ENCODE results near the gene PLPP2.

Gene PLPP2

DNA sequence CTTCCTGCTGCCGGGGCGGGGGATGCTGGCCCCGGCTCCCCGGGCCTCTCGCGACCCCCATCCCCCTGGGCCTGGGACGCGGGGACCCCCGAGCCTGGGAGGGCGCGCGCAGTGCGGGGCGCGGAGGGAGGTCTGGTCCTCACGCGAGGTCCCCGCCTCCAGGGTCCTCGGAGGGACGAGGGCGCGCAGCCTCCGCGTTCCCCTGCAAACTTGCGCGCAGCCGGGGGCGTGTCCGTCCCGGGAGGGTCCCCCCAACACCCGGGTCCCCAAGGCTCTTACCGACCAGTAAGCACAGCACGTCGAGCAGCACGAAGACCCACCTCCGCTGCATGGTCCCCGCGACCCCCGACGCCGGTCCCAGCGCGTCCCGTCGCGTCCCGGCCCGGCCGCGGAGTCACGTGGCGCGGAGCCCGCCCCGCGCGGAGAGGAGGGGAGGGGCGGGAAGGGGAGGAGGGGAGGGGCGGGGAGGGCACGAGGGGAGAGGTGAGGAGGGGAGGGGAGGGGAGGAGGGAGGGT lies at the start of gene PLPP2:
PLPP2 (minus strand) TSS at position 398 of the 516 bp plus-strand sequence; CDS start at position 331, 67 bp downstream.
- DNase-seq: no peak

DNA sequence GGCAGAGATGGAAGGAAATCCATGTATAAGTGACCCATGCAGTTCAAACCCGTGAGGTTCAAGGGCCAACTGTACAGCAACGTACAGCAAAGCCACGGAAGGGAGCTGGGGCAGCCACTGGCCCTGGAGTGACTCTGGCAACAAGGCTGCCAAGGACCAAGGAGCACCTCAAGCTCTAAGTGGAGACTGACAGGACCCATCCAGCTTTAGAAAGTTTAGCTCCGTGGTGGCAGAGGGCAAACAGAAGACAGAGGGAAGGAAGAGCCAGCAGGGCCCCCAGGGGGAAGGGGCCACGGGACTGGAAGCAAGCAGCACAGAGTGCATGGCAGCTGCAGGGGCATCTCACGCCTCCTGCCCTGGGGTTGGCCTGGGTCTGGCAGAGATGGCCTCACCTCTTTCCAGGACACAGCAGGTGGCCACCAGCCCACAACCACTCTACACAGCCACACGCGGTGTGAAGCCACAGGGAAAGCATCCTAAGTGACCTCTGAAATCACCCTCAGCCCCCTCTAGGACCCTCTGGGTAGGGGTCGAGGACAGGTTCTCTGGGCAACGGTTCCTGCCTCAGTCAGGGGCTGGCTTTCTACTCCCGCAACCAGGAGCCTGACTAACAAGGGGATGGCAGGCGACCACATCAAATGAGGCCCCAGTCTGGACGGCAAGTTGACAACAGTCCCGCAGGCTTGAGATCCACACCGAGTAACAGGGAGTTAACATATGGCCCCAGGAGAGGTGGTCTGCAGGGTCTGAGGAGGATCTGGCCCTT lies 49.6 kb upstream of the PLPP2 start:
- DNase-seq: no peak

DNA sequence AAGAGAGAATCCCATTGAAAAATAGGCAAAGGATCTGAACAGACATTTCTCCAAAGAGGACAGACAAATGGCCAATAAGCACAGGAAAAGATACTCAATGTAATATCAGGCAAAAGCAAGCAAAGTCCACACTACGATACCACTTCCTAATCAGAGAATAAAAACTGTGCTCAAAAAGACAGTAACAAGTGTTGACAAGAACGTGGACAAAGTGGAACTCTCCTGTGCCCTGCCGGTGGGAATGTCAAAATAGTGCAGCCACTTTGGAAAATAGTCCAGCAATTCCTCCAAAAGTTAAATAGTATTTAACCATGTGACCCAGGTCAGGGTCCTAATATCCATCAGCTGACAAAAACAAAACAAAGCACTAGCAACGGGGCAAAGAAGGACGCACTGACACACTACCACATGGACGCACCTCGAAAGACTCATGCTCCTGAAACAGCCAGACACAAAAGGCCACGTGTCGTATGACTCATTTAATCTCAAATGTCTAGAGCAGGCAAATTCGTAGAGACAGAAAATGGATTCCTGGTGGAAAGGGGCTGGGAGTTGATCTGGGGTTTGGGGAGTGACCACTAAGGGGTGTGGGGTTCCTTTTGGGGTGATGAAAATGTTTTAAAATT lies 48.2 kb upstream of the PLPP2 start:
- no peak for DNase-seq

DNA sequence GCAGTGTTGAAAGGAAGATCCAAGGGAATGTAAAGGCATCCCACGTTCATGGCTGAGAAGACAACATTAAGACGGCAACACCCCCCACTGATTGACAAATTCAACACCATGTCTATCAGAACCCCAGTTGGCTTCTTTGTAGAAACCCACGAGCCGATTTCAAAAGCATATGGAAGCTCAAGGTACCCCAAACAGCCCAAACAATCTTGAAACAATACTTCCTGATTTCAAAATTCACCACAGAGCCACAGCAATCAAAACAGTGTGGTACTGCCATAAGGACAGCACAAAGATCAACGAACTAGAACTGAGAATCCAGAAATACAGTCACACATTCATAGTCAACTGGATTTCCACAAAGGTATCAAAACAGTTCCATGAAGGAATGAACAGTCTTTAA lies 47.2 kb upstream of the PLPP2 start:
- no peak for DNase-seq

DNA sequence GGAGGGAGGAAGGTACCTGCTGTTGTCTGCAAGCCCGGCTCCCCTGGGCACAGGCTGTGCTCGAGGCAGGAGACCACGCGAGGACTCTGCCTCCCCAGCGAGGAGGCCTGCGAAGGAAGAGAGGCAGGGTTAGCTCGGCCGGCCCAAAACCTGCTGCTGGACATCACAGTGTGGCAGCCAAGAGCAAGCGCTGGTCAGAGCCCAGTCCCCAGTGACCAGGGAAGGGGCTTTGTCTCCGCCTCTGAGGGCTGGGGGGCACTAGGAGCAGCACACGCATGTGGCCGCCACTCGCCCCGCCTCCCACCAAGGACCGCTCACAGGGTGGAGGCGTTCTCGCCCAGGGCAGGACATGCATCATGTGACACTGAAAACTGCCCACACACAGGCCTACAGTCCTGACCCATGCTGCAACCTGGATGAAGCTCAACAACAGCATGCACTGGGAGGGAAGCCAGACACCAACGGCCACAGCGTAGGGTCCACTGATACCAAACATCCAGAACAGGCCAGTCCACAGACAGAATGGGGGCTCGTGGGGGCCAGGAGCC lies 44.9 kb upstream of the PLPP2 start:
- no peak for DNase-seq

DNA sequence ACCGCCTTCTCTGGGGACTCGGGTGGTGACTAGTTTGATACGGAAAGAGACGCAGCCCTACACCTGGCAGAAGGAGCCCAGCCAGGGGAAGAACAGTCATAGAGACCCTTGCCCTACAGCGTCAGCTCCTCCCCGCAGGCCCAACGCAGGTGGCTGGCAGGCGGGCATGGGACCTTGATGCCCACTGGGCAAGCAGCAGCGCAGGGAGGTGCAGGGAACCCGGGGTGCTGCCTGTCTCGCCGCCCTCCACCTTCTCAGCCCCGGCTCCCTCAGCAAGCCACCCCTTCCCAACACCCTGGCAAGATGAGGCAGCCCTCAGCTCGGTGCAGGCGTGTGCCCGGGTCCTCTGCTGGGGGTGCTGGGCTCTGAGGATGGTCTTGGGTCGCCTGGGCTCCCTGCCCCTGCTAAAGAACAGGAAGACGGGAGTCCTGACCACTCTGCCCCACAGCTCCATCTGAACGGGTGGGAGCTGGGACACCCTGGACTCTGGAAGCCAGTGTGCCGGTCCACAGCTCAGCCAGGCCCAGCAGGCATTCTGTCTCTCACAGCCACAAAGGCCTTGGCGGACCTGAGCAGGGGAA lies 44.4 kb upstream of the PLPP2 start:
- DNase-seq: no peak

DNA sequence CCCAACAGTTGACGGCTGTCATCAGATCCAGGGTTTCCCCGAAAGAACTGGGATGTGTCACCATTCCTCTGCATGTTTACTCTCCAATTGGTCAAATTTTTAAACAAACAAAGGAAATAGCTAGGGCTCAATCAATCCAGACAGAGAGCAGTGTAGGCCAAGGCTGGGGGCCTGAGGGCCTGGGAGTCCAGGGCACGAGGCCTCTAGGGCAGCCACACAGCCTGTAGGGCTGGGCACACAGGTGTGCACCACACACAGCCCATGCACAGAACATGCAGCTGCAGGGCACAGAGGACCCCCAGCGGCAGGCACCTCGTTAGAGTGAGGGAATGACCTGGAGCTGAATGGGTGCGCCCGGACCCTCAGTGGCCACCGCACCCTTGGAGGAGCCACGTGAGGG lies 43.9 kb upstream of the PLPP2 start:
- no peak for DNase-seq

DNA sequence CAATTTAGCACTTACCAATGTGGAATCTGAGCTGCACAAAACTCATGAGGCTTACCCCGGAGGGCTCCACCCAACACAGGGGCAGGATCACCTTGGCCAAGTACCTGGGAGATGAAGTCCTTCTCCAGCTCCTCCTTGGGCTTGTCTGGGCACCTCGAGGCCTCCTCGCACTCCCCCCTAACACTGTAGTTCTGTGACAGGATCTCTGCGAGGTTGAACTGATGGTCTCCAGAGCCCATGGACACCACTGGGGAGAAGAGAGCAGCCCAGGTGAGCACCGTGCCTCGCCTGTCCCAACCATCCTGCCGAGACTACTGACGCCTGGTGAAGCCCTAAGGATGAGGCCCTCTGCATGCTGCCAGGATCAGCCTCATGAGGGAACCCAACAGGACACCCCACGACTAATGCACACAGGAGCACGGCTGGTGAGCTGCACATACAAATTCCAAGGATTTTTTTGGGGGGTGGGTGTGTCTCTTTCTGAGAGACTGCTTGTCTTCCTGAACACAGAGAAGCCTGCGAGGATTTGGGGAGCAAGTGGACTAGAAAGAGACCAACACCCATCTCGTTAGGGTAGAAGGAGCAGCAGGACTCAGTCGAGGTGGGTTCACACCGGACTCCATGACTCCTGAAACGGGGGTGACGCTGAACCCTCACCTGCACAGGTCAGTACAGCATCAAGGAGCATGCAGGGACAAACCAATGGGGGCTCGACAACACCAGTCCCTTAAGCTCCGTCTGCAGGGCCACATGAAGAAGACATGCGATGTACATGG lies 43.3 kb upstream of the PLPP2 start:
- no peak for DNase-seq

DNA sequence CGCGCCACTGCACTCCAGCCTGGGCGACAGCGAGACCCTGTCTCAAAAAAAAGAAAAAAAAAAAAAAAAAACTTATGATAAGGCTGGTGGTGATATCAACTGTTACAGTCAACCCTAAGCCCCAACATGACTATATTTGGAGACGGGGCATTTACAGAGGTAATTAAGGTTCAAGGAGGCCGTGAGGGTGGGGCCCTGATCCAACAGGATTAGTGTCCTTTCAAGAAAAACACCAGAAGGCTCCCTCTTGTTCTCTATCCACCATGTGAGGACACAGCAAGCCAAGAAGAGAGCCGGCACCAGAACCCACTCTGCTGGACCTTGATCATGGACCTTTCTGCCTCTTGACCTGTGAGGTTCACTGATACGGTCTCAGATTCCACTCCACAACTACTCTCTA lies 39.3 kb upstream of the PLPP2 start:
- DNase-seq: no peak

DNA sequence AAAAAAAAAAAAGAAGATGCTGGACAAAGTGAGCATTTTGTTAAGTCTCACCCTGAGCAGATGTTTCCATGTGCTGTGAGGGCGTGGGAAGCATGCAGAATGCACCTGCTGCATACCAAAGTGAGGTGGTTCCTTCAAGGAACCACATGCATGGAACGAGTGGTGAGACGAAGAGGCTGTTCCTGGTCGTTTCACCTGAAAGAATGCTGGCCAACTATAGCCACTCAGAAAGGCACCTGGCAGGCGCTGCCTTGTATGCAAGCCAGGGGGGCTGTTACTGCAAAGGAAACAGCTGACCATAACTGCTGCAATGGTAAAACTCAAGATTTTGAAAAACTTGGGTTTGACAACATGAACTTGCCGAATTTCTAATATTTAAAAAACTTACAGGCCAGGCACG lies 38.7 kb upstream of the PLPP2 start:
- DNase-seq: no peak

DNA sequence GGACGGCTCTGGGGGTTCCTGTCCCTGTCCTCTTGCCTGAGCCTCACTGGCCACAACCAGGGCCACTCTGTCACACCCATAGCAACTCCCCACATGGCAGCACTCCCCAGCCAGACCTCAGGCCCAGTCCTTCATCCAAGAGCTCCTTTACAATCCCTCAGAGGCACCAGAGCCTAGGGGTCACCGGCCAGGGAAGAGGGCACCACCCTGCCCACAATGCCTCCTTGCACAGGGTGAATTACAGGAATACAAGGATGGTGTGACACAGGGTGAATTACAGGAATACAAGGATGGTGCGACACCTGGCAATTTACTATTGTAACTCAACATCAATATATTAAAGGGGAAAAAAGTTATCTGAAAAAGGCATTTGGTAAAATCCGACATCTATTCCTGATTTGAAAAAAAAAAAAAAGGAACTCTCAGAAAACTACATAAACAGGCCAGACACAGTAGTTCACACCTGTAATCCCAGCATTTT lies 36.9 kb upstream of the PLPP2 start:
- DNase-seq: no peak

DNA sequence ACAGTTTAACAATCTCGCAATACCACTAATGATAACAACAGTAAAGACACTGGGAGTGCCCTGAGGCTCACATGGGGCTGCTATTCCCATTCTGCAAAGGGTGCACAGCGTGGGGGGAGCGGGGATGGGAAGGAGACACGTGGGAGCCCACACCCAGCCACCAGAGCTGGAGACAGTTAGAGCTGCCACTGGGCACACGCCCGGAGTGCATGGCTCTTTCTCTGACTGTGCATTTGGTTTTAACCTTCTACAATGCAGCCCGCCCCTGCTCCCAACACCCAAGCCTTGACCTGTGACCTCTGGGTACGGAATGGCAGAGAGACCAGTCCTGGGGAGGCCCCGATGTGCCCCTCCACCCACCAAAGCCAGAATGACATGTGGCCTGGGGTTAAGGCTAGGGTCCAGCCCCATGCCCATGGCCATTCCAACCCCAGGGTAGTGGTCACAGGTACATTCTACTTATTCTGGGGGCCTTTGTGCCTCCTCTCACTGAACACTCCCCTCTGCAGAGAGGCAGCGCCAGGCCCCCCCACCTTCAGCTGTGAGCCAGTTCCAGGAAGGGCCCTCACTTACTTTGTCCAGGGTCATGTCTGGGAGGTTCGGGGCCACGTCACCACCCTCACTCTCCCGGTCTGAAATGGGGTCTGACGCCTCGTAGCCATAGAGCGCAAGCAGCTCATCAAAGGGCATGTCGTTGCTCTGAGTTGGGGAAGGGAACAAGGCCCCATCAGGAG lies 36.3 kb upstream of the PLPP2 start:
- DNase-seq: no peak

DNA sequence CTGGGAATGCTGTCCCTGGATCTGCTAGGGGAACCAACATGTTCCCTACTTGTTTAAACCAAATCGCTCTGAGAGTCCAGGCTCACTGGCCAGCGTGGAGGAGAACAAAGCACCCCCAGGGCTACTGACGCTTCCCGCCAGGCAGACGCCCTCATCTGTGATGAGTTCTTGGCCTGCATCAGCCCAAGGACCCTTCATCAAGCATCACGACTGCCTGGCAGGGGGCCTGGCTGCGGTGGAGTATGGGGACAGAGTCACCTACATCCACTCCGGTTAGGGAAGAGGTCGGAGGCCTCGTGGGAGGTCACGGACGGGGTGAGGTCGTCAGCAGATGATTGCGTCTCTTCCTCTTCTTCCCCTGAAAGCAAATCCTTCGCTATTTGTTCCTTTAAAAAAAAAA lies 35.7 kb upstream of the PLPP2 start:
- no peak for DNase-seq

DNA sequence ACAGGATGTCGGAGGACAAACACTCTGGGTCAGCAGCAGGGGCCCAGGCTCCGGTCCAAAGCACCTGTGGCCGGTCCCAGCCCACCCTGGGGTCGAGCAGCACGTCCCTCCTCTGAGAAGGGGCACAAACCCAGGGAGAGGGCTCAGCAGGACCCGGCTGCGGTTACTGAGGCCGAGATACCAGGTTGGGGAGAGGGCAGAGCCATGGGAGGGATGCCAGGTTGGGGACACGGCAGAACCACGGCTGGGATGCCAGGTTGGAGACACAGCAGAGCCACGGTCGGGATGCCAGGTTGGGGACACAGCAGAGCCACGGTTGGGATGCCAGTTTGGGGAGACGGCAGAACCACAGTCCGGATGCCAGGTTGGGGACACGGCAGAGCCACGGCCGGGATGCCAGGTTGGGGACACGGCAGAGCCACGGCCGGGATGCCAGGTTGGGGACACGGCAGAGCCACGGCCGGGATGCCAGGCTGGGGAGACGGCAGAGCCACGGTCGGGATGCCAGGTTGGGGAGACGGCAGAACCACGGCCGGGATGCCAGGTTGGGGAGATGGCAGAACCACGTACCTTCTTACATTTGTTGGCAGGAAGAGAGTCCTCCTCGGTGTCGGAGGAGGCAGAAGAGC lies 34.8 kb upstream of the PLPP2 start:
- DNase-seq: no peak

DNA sequence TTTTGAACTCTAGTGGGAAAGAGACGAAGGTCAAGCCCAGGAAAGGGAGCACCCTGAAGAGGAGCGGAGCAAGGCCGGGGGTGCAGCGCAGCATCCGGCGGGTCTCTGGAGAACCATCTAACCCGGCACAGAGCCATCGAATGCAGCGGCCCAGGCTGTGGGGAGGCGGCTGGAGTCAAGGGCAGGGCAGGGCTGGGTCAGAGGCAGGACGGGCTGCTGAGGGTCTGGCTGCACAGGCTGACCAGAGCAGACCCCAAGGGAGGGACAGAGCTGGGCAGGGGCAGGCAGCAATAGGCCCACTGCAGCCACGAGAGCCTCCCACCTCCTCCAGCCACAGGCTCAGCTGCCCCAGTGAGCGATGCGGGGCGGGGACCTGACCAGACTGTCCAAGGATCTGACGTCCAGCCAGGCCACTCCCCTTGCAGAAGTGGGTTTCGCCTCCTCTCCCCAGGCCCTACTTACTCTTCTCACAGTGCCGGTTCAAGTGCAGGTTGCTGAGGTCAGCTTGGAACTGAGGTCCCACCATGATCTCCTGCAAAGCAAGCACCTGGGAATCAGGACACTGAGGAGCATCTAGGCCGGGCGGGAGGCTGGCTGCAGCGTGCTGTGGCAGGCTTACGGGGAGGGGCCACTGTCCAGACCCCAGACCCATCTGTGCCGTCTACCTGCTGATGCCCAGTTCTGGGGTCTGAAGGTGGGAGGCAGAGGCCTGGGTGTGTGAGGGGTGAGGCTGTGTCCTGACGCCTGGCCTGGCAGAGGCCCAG lies 34.2 kb upstream of the PLPP2 start:
- DNase-seq: no peak

DNA sequence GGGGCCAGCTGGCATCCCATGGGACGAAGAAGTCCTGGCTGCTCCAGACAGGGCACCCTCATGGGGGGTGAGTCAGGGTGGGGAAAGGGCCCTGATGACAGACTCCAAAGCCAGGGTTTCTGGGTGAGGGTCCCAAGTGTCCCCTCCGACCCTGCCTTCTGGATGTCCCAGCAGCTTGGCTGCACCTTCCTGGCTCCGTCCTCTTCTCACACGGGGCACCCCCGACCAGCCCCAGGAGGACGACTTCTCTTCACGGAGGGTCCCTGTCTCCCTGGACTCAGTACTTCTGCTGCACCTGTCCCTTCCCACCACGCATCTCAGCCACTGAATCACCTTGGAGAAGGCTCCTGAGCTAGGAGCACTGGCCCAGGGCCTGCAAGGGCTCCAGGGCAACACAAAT lies 33.5 kb upstream of the PLPP2 start:
- DNase-seq: no peak

DNA sequence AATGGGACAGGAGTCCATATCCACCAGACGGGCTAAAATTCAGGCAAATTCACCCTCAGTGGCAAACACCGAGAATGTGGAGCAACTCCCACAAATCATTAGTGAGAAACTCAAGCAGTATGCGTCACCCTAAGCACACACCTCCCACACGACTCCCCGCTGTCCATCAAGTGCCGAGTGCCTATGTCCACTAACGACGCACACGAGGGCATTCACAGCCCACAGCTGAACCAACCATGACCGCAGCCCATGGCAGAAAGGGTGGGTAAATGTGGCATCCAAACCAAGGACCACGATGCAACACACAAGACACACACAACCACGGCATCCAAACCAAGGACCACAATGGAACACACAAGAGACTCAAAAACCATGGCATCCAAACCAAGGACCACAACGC lies 31.4 kb upstream of the PLPP2 start:
- DNase-seq: no peak

DNA sequence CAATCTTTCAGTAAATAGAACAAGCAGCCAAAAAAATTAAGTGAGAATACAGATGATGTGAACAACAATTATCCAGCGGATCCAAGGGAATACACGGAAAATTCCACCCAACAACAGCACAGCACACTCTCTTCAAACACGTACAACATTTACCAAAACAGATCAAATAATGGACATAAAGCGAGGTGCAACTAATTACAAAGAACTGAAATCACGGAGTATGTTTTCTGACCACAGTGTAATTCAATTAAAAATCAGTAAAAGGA lies 27.2 kb upstream of the PLPP2 start:
- no peak for DNase-seq

DNA sequence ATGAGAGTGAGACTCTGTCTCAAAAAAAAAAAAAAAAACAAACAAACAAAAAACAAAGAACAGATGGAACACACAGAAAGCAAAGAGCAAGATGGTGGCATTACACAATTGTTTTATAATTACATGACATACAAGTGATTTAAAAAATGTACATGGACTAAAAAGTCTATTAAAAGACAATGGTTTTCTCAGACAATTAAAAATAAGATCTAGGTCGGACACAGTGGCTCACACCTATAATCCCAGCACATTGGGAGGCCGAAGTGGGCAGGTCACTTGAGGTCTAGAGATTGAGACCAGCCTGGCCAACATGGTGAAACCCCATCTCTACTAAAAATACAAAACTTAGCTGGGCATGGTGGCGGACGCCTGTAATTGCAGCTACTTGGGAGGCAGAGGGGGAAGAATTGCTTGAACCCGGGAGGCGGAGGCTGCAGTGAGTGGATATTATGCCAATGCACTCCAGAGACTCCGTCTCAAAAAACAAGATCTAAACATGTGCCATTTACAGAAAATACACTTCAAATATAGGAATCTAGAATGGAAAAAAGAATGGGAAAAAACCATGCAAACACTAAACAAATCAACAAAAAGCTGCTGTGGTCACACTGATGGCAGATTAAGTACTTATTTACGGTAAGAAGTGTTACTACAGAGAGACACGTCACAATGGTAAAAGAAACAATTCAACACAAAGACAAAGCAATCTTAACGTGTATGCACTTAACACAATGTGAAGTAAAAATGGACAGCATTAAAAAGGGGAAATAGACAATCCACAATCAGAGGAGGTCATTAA lies 26.7 kb upstream of the PLPP2 start:
- no peak for DNase-seq

DNA sequence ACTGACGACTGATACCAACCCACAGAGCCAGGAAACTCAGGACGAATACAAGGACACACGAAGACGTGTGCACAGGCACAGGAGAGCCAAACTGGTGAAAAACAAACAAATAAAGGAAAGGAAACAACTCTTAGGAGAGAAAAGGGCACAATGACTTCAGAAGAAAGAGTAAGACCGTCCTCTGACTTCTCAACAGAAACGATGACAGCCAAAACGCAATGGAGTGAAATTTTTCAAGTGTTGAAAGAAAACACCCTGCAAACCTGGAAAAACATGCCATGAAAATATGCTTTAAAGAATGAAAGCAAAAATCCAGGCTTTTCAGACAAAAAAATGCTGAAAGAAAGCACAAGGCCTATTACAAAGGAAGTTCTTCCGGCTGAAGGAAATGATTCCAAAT lies 24.6 kb upstream of the PLPP2 start:
- no peak for DNase-seq

Data from CD4-positive, alpha-beta T cell treated with Interleukin-12 subunit alpha and Interleukin-12 subunit beta, for 1 hour (primary cell).